LNCaP clone FGC (cell line): Measurements from ENCODE around the gene NOLC1.

Experiments
- DNase-seq: peaks from one replicate; pipeline ENCODE4 v3.0.0-alpha.2; 2011; ENCODE audit warnings: low read depth
- H3K4me3 ChIP-seq: 2 replicates; pipeline ENCODE4 v1.5.1; 2011; ENCODE audit warnings: mild to moderate bottlenecking, low read depth, low read length, control low read depth
- TF ChIP-seq, protein P1 (sequence below): IDR thresholded peaks from 2 replicates; pipeline ENCODE4 v1.5.1; 2012; ENCODE audit warnings: mild to moderate bottlenecking; ENCODE audit not compliant: control insufficient read depth, insufficient read depth; ENCODE audit errors: extremely low read depth

NOLC1 gene

DNA sequence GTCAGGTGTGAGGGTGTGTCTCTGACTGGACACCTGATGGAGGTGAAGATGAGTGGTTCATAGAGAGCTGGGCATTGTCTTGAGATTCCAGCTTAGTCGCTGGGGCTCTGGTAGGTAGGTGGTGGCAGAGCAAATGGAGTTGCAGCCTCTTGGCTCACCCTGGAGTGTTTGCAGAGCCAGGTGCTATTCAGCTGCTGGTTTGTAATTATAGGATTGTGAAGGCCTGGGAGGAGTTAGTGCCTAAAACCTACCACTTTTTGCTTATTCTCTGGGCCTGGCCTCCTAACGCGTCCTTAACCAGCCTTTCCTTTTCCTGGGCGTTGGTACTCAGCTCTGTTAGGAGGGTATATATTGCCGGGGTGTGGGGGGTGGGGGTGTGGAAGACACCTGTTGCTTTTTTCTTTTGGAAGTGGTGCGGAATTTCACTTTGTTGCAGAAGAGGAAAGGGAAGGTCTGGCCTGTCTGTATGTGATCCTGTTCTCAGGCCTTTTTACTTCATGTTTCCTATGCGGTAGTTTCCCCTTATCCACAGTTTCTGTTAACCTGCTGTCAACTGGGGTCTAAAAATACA lies 16.1 kb upstream of the NOLC1 start:
- TF ChIP-seq, protein P1, sequence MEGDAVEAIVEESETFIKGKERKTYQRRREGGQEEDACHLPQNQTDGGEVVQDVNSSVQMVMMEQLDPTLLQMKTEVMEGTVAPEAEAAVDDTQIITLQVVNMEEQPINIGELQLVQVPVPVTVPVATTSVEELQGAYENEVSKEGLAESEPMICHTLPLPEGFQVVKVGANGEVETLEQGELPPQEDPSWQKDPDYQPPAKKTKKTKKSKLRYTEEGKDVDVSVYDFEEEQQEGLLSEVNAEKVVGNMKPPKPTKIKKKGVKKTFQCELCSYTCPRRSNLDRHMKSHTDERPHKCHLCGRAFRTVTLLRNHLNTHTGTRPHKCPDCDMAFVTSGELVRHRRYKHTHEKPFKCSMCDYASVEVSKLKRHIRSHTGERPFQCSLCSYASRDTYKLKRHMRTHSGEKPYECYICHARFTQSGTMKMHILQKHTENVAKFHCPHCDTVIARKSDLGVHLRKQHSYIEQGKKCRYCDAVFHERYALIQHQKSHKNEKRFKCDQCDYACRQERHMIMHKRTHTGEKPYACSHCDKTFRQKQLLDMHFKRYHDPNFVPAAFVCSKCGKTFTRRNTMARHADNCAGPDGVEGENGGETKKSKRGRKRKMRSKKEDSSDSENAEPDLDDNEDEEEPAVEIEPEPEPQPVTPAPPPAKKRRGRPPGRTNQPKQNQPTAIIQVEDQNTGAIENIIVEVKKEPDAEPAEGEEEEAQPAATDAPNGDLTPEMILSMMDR: no peak
- no peak for DNase-seq
- H3K4me3 ChIP-seq: no peak overlapping the region

- no peak for DNase-seq
- no peak overlapping the region for H3K4me3 ChIP-seq
- TF ChIP-seq, protein P1: no peak
Observed at GRCh38 chr10:102139281-102140110, 12.7 kb upstream of the NOLC1 start.

DNA sequence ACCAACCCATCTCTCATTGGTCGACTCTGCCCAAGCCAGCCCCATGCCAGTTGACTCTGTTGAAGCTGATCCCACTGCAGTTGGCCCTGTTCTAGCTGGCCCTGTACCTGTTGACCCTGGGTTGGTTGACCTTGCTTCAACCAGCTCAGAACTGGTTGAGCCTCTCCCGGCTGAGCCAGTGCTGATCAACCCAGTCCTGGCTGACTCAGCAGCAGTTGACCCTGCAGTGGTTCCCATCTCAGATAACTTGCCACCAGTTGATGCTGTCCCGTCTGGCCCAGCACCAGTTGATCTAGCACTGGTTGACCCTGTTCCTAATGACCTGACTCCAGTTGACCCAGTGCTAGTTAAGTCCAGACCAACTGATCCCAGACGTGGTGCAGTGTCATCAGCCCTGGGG lies 12.0 kb upstream of the NOLC1 start:
- no peak for DNase-seq
- TF ChIP-seq, protein P1: no peak
- no peak overlapping the region for H3K4me3 ChIP-seq

GRCh38 chr10:102140913-102141540 lies 11.2 kb upstream of the NOLC1 start:
- DNase-seq: no peak
- TF ChIP-seq, protein P1: no peak
- H3K4me3 ChIP-seq: no peak overlapping the region

- no peak for DNase-seq
- no peak overlapping the region for H3K4me3 ChIP-seq
- TF ChIP-seq, protein P1: no peak
Observed at GRCh38 chr10:102141583-102142107, 10.5 kb upstream of the NOLC1 start.

- H3K4me3 ChIP-seq: no peak overlapping the region
- TF ChIP-seq, protein P1: no peak
- DNase-seq: no peak
Observed at GRCh38 chr10:102146971-102147428, 5.2 kb upstream of the NOLC1 start.
